NK-92 (cell line): ENCODE data around the gene OR4F17.
"Not testable (repeated sequence)": the region's sequence is repeated elsewhere in the genome, so short reads cannot be mapped to it uniquely, and the experiment has no call there.

Experiments
- DNase-seq: peaks from one replicate; lab custom pipeline; 2025; ENCODE audit not compliant: unreplicated experiment; lab: John Stamatoyannopoulos, UW

The OR4F17 gene

GRCh38 chr19:106804-107203, at the start of gene OR4F17:
Gene OR4F17 (plus strand): TSS chr19:107104. CDS start chr19:110679, 3,575 bp downstream.
- DNase-seq: not testable (repeated sequence)

- not testable (repeated sequence) for DNase-seq
Measured at GRCh38 chr19:70793-71192, 36.1 kb upstream of the OR4F17 start.

- not testable (repeated sequence) for DNase-seq
Measured at GRCh38 chr19:82864-83263, 24.0 kb upstream of the OR4F17 start.

GRCh38 chr19:83626-84025, 23.3 kb upstream of the OR4F17 start:
- not testable (repeated sequence) for DNase-seq

GRCh38 chr19:90678-91077, 16.2 kb upstream of the OR4F17 start:
- DNase-seq: not testable (repeated sequence)

- DNase-seq: not testable (repeated sequence)
Measured at GRCh38 chr19:94794-95193, 12.1 kb upstream of the OR4F17 start.

GRCh38 chr19:97647-98046, 9.3 kb upstream of the OR4F17 start:
- DNase-seq: not testable (repeated sequence)

GRCh38 chr19:120443-121140, 13.7 kb downstream of the OR4F17 start:
- DNase-seq: not testable (repeated sequence)
